GM23338 (cell line): ENCODE measurements around the gene GJC1. TPM values are rescaled to one million over a fixed set of nuclear protein-coding genes. Genes with fewer than 3 reads are reported as not detected.

ENCODE experiments used
- ATAC-seq: fragments of 200-7000 bp; cut with Tn5 transposase; 3 replicates; pipeline ENCODE4 v1.9.1; 2020
- DNase-seq: peaks from one replicate; pipeline ENCODE4 v3.0.0-alpha.2; 2015; ENCODE audit warnings: low spot score
- H2AFZ ChIP-seq: fragments of 200-600 bp; sonication (generic); 2 replicates; pipeline ENCODE4 v1.8.0; 2016; ENCODE audit warnings: antibody characterized with exemption, mild to moderate bottlenecking, moderate library complexity
- H3F3A ChIP-seq: fragments of 200-600 bp; sonication (generic); replicated peaks from 2 replicates; pipeline ENCODE4 v1.8.0; 2017; ENCODE audit warnings: antibody characterized with exemption, mixed run types, low read depth
- H3K27ac ChIP-seq: fragments of 200-600 bp; sonication (generic); 2 replicates; pipeline ENCODE4 v1.6.1; 2016; ENCODE audit warnings: low read depth
- H3K27me3 ChIP-seq: fragments of 200-600 bp; sonication (generic); 2 replicates; pipeline ENCODE4 v1.8.0; 2016; ENCODE audit warnings: mild to moderate bottlenecking, mixed run types, moderate library complexity; ENCODE audit not compliant: insufficient read depth
- H3K36me3 ChIP-seq: fragments of 200-600 bp; sonication (generic); 2 replicates; pipeline ENCODE4 v1.8.0; 2016; ENCODE audit warnings: mild to moderate bottlenecking; ENCODE audit not compliant: insufficient read depth
- H3K4me1 ChIP-seq: fragments of 200-600 bp; sonication (generic); 2 replicates; pipeline ENCODE4 v1.8.0; 2016; ENCODE audit warnings: mild to moderate bottlenecking, moderate library complexity; ENCODE audit not compliant: insufficient read depth
- H3K4me2 ChIP-seq: fragments of 200-600 bp; sonication (generic); 2 replicates; pipeline ENCODE4 v1.7.1; 2017; ENCODE audit warnings: mixed run types
- H3K4me3 ChIP-seq: fragments of 200-600 bp; sonication (generic); 2 replicates; pipeline ENCODE4 v1.6.1; 2016; ENCODE audit warnings: mixed run types
- H3K79me2 ChIP-seq: fragments of 200-600 bp; sonication (generic); replicated peaks from 2 replicates; pipeline ENCODE4 v1.8.0; 2017; ENCODE audit warnings: mild to moderate bottlenecking; ENCODE audit not compliant: insufficient read depth
- H3K9me2 ChIP-seq: fragments of 200-600 bp; sonication (generic); 2 replicates; pipeline ENCODE4 v1.8.0; 2017; ENCODE audit not compliant: insufficient read depth
- H4K20me1 ChIP-seq: fragments of 200-600 bp; sonication (generic); replicated peaks from 2 replicates; pipeline ENCODE4 v1.8.0; 2017; ENCODE audit warnings: mild to moderate bottlenecking; ENCODE audit not compliant: insufficient read depth
- H3K27ac Mint-ChIP-seq: 2 replicates; pipeline ENCODE4 v1.8.0; 2020; ENCODE audit warnings: inconsistent platforms, mild to moderate bottlenecking, moderate library complexity, mixed read lengths
- H3K27me3 Mint-ChIP-seq: 3 replicates; pipeline ENCODE4 v1.8.0; 2022; ENCODE audit warnings: low read depth, mild to moderate bottlenecking, moderate library complexity, mixed read lengths, inconsistent platforms; ENCODE audit not compliant: insufficient read depth, poor library complexity
- H3K36me3 Mint-ChIP-seq: 3 replicates; pipeline ENCODE4 v1.8.0; 2021; ENCODE audit warnings: low read depth, mild to moderate bottlenecking, inconsistent platforms, moderate library complexity, mixed read lengths
- H3K4me1 Mint-ChIP-seq: 3 replicates; pipeline ENCODE4 v1.8.0; 2020; ENCODE audit warnings: mild to moderate bottlenecking, inconsistent platforms, mixed read lengths
- H3K4me3 Mint-ChIP-seq: 3 replicates; pipeline ENCODE4 v1.8.0; 2021; ENCODE audit warnings: moderate library complexity, mild to moderate bottlenecking, inconsistent platforms, mixed read lengths
- H3K9me3 Mint-ChIP-seq: 3 replicates; pipeline ENCODE4 v1.8.0; 2020; ENCODE audit warnings: moderate library complexity, mild to moderate bottlenecking, inconsistent platforms, mixed read lengths
- EZH2 ChIP-seq: fragments of 200-600 bp; sonication (generic); IDR thresholded peaks from one replicate; pipeline ENCODE4 v1.8.0; 2017; ENCODE audit warnings: antibody characterized with exemption, mild to moderate bottlenecking, low read depth; ENCODE audit not compliant: unreplicated experiment
- EZH2phosphoT487 ChIP-seq: fragments of 200-600 bp; sonication (generic); IDR thresholded peaks from one replicate; pipeline ENCODE4 v1.8.1; 2018; ENCODE audit warnings: antibody characterized with exemption; ENCODE audit not compliant: unreplicated experiment
- JUNB ChIP-seq: IDR thresholded peaks from one replicate; pipeline ENCODE4 v1.6.1; 2016; ENCODE audit warnings: antibody characterized with exemption; ENCODE audit not compliant: unreplicated experiment
- NANOG ChIP-seq: IDR thresholded peaks from 2 replicates; pipeline ENCODE4 v1.6.1; 2016; ENCODE audit warnings: antibody characterized with exemption, borderline replicate concordance
- STAT1 ChIP-seq: IDR thresholded peaks from one replicate; pipeline ENCODE4 v1.6.1; 2016; ENCODE audit warnings: antibody characterized with exemption; ENCODE audit not compliant: unreplicated experiment
- ZNF331 ChIP-seq: fragments of 250-450 bp; sonication (Bioruptor Pico); IDR thresholded peaks from 2 replicates; pipeline ENCODE4 v1.5.0; 2020; ENCODE audit warnings: low read depth, mild to moderate bottlenecking, moderate library complexity
- polyA plus RNA-seq: library from polyadenylated mRNA; unstranded; fragments of >200 nt; fragmentation: Nextera tagmentation; extraction: Ambion mirVana; gene quantifications from 2 replicates; pipeline ENCODE4 v1.2.1, GENCODE V29; 2016
- total RNA-seq: library from RNA; depleted of rRNA; stranded (reverse); fragments of >200 nt; shearing (Covaris generic); gene quantifications from 2 replicates; pipeline ENCODE4 v1.2.3, GENCODE V29; 2014
- TF ChIP-seq, protein P1 (sequence below): IDR thresholded peaks from 2 replicates; pipeline ENCODE4 v1.6.1; 2016; ENCODE audit warnings: antibody characterized with exemption
- TF ChIP-seq, protein P2 (sequence below): IDR thresholded peaks from one replicate; pipeline ENCODE4 v1.6.1; 2018; ENCODE audit warnings: antibody characterized with exemption; ENCODE audit not compliant: unreplicated experiment
- TF ChIP-seq, protein P3 (sequence below), 2 experiments: fragments of 200-600 bp in 1 of 2; sonication (generic) in 1 of 2; conservative IDR thresholded peaks; 2 replicates each; pipeline versions ENCODE4 v1.5.1 to v1.6.1; 2016 to 2017; ENCODE audit warnings: antibody characterized with exemption in 2 of 2, low read depth in 2 of 2, mild to moderate bottlenecking in 2 of 2, moderate library complexity in 1 of 2
- TF ChIP-seq, protein P4 (sequence below): fragments of 250-450 bp; sonication (Bioruptor Pico); IDR thresholded peaks from 2 replicates; pipeline ENCODE4 v1.5.0; 2020; ENCODE audit warnings: mild to moderate bottlenecking, moderate library complexity

The GJC1 gene
- total and polyA plus RNA-seq, 2 experiments from 2014 or later = 34.7 to 99.2 TPM

DNA sequence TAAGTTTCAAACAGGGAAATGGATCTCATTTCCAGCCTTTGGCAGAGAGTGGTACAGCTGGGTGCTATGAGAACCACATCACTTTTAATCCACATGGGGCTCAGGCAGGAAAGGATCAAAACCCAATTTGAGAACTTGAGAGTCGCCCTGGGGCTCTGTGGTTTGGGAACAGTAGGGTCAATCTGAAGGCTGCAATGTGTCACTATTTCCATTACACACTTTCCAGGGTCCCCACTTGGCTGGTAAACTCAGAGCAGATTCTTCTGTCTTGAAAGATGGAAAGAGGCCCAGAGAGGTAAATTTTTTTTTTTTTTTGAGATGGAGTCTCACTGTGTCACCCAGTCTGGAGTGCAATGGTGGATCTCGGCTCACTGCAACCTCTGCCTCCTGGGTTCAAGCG, 10.8 kb upstream of the GJC1 start:
- no peak overlapping the region for H2AFZ ChIP-seq
- TF ChIP-seq, protein P1, sequence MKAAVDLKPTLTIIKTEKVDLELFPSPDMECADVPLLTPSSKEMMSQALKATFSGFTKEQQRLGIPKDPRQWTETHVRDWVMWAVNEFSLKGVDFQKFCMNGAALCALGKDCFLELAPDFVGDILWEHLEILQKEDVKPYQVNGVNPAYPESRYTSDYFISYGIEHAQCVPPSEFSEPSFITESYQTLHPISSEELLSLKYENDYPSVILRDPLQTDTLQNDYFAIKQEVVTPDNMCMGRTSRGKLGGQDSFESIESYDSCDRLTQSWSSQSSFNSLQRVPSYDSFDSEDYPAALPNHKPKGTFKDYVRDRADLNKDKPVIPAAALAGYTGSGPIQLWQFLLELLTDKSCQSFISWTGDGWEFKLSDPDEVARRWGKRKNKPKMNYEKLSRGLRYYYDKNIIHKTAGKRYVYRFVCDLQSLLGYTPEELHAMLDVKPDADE = no peak
- TF ChIP-seq NANOG (no peak), STAT1 (no peak), EZH2phosphoT487 (no peak), EZH2 (no peak), JUNB (no peak), ZNF331 (CRISPR knock-in tag) (no peak)
- TF ChIP-seq, protein P2, sequence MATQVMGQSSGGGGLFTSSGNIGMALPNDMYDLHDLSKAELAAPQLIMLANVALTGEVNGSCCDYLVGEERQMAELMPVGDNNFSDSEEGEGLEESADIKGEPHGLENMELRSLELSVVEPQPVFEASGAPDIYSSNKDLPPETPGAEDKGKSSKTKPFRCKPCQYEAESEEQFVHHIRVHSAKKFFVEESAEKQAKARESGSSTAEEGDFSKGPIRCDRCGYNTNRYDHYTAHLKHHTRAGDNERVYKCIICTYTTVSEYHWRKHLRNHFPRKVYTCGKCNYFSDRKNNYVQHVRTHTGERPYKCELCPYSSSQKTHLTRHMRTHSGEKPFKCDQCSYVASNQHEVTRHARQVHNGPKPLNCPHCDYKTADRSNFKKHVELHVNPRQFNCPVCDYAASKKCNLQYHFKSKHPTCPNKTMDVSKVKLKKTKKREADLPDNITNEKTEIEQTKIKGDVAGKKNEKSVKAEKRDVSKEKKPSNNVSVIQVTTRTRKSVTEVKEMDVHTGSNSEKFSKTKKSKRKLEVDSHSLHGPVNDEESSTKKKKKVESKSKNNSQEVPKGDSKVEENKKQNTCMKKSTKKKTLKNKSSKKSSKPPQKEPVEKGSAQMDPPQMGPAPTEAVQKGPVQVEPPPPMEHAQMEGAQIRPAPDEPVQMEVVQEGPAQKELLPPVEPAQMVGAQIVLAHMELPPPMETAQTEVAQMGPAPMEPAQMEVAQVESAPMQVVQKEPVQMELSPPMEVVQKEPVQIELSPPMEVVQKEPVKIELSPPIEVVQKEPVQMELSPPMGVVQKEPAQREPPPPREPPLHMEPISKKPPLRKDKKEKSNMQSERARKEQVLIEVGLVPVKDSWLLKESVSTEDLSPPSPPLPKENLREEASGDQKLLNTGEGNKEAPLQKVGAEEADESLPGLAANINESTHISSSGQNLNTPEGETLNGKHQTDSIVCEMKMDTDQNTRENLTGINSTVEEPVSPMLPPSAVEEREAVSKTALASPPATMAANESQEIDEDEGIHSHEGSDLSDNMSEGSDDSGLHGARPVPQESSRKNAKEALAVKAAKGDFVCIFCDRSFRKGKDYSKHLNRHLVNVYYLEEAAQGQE = no peak
- TF ChIP-seq, protein P3, sequence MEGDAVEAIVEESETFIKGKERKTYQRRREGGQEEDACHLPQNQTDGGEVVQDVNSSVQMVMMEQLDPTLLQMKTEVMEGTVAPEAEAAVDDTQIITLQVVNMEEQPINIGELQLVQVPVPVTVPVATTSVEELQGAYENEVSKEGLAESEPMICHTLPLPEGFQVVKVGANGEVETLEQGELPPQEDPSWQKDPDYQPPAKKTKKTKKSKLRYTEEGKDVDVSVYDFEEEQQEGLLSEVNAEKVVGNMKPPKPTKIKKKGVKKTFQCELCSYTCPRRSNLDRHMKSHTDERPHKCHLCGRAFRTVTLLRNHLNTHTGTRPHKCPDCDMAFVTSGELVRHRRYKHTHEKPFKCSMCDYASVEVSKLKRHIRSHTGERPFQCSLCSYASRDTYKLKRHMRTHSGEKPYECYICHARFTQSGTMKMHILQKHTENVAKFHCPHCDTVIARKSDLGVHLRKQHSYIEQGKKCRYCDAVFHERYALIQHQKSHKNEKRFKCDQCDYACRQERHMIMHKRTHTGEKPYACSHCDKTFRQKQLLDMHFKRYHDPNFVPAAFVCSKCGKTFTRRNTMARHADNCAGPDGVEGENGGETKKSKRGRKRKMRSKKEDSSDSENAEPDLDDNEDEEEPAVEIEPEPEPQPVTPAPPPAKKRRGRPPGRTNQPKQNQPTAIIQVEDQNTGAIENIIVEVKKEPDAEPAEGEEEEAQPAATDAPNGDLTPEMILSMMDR (conservative IDR thresholded peaks at IDR 0.05; ENCODE audit: low read depth in 2 of 2) = no peak
- TF ChIP-seq, protein P4, sequence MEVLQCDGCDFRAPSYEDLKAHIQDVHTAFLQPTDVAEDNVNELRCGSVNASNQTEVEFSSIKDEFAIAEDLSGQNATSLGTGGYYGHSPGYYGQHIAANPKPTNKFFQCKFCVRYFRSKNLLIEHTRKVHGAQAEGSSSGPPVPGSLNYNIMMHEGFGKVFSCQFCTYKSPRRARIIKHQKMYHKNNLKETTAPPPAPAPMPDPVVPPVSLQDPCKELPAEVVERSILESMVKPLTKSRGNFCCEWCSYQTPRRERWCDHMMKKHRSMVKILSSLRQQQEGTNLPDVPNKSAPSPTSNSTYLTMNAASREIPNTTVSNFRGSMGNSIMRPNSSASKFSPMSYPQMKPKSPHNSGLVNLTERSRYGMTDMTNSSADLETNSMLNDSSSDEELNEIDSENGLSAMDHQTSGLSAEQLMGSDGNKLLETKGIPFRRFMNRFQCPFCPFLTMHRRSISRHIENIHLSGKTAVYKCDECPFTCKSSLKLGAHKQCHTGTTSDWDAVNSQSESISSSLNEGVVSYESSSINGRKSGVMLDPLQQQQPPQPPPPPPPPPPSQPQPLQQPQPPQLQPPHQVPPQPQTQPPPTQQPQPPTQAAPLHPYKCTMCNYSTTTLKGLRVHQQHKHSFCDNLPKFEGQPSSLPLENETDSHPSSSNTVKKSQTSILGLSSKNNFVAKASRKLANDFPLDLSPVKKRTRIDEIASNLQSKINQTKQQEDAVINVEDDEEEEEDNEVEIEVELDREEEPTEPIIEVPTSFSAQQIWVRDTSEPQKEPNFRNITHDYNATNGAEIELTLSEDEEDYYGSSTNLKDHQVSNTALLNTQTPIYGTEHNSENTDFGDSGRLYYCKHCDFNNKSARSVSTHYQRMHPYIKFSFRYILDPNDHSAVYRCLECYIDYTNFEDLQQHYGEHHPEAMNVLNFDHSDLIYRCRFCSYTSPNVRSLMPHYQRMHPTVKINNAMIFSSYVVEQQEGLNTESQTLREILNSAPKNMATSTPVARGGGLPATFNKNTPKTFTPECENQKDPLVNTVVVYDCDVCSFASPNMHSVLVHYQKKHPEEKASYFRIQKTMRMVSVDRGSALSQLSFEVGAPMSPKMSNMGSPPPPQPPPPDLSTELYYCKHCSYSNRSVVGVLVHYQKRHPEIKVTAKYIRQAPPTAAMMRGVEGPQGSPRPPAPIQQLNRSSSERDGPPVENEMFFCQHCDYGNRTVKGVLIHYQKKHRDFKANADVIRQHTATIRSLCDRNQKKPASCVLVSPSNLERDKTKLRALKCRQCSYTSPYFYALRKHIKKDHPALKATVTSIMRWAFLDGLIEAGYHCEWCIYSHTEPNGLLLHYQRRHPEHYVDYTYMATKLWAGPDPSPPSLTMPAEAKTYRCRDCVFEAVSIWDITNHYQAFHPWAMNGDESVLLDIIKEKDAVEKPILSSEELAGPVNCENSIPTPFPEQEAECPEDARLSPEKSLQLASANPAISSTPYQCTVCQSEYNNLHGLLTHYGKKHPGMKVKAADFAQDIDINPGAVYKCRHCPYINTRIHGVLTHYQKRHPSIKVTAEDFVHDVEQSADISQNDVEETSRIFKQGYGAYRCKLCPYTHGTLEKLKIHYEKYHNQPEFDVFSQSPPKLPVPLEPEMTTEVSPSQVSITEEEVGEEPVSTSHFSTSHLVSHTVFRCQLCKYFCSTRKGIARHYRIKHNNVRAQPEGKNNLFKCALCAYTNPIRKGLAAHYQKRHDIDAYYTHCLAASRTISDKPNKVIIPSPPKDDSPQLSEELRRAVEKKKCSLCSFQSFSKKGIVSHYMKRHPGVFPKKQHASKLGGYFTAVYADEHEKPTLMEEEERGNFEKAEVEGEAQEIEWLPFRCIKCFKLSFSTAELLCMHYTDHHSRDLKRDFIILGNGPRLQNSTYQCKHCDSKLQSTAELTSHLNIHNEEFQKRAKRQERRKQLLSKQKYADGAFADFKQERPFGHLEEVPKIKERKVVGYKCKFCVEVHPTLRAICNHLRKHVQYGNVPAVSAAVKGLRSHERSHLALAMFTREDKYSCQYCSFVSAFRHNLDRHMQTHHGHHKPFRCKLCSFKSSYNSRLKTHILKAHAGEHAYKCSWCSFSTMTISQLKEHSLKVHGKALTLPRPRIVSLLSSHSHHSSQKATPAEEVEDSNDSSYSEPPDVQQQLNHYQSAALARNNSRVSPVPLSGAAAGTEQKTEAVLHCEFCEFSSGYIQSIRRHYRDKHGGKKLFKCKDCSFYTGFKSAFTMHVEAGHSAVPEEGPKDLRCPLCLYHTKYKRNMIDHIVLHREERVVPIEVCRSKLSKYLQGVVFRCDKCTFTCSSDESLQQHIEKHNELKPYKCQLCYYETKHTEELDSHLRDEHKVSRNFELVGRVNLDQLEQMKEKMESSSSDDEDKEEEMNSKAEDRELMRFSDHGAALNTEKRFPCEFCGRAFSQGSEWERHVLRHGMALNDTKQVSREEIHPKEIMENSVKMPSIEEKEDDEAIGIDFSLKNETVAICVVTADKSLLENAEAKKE = no peak
- H3K36me3 ChIP-seq = no peaks in the 10 kb centered on the region
- H3K27me3 Mint-ChIP-seq = peaks cover 10% of the 10 kb centered on the region
- H3K36me3 Mint-ChIP-seq = no peaks in the 10 kb centered on the region
- no peak overlapping the region for H3K27ac Mint-ChIP-seq
- peaks cover 8% of the 10 kb centered on the region; the same call in 1 of the 2 replicates for H3F3A ChIP-seq
- DNase-seq = no peak
- no peaks in the 10 kb centered on the region for H3K9me2 ChIP-seq
- peaks cover 30% of the 10 kb centered on the region for H3K4me1 ChIP-seq
- H3K79me2 ChIP-seq = no peaks in the 10 kb centered on the region
- H4K20me1 ChIP-seq = no peaks in the 10 kb centered on the region
- no peaks in the 10 kb centered on the region for H3K27me3 ChIP-seq
- no peak overlapping the region for H3K4me3 ChIP-seq
- no peak for ATAC-seq
- H3K9me3 Mint-ChIP-seq = no peaks in the 10 kb centered on the region
- H3K4me1 Mint-ChIP-seq = peaks cover 25% of the 10 kb centered on the region
- no peak overlapping the region for H3K27ac ChIP-seq
- H3K4me3 Mint-ChIP-seq = no peak overlapping the region
- H3K4me2 ChIP-seq = no peak overlapping the region
